T follicular helper cell (primary cell): Measurements from ENCODE around the gene AGMO.

Experiments
- DNase-seq: peaks from one replicate; pipeline ENCODE4 v3.0.0-alpha.2; 2020; ENCODE audit warnings: low read depth

Gene AGMO

DNA sequence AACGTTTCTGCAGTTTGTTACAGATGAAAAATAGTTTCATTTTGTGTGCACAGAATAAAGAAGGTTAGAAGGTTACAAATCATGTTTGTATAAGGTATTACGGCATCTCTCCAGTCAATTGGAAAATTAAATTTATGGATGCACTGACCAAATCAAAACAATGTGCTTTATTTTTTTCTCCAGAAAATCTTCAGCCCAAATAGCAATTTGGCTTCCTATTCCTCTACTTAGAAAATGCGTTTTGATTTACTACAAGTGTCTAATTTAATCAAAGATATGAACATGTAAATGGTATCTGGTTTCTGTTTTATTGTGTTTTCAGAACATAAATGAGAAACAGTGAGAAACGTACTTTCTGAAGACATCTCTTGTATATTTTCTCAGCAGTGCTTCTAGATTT, 63.4 kb downstream of the AGMO start:
- DNase-seq = no peak

DNA sequence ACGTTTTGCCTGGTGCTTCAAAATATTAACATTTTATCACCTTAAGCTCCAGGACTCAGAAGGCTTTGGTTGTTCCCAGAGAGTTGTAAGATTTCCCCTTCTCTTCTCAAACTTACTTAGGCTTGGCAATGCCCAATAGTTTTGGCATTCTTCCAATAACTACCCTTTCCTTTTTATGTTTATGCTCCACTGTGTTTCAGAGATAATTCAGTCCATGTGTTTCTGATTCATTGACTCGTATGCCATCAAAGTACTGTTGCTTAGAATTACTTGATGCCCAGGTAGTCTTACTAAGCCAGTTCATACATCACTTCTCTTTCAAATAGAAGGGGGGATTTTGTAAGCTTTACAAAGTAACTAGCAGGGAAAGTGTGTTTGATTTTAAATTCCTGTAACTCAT, 66.6 kb downstream of the AGMO start:
- DNase-seq = no peak

DNA sequence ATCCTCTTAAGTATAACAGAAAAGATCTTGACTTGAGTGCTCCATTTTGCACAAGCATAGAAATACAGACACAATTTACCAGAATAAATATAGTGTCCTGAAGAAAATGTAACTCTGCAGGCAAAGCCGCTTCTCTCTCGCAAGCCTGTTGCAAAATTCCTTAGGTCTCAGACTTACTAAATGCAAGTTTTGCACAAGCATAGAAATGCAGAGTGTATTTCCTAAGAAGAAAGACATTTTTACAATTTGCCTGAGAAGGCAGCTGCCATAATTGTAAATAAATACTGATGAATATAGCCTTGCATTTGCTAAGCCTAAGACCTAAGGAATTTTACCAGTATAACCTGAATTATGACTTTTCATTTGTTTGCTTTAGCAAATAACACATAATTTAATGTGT, 67.1 kb downstream of the AGMO start:
- no peak for DNase-seq

DNA sequence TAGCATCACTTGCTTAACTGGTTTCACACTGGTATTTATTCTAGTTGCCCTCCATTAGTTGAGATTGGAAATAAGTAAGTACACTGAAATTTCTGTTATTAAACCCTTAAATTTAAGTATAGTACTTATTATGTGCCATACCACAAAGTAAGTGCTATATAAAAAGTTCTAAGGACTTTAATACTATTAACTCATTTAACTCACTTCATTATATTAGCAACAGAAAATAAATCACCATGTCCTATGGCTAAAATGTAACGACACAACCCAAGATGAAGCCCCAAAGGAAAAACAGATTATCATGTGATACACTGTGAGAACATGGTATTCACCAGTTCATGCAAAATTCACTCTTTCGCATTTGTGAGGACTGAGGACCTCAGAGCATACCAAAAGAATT, 70.5 kb downstream of the AGMO start:
- no peak for DNase-seq

DNA sequence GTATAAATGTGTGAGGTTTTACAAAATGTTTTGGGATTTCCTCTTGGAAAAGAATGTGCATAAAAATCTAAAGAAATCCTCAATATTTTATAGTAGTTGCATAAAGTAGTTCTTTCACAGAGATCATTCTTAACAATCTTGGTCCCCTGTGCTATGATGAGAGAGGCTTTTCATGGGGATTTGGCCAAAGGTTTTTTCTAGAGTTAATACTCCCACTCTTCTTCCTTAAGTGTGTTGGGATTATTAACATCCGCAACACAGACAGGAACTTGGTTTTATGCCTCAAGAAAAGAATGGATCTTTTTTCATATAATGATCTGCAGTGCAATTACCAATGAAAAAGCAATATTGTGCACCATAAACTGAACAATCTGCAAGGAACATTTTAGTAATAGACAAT, 71.5 kb downstream of the AGMO start:
- no peak for DNase-seq

DNA sequence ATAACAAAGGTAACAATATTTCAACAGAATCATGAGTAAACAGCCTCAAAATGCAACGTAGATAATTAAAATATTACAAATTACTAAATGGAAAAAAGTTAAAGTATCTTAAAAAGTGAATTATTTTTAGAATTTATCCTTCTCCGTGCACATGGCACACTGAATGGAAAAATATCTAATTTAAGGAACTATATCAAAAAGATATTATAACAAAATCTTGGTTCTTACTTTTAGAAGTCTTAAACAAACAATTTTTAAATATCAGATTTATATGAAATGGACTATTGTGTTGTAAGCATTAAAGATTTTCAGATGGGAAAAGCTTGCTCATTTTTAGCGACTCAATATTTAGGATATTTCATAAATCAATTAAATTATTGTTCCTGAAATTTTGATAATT, 72.0 kb downstream of the AGMO start:
- no peak for DNase-seq

DNA sequence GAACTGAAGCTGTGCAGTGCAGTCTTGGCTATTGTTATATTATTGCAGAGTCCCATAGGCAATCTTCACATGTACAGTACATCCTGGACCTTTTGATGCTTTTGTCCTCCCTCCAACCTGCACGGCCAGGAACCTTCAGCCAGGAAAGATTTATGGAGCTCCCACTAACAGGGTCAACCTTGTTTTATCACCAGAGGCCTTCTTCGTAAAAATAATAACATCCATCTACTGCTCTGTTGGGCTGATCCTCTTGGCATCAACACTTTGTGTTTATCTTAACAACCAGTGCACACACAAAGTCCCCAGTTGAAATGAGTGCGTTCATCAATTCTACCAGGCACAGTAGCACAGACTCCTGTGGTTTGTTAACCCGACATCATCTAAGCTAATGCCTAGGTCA, 72.4 kb downstream of the AGMO start:
- DNase-seq = no peak

DNA sequence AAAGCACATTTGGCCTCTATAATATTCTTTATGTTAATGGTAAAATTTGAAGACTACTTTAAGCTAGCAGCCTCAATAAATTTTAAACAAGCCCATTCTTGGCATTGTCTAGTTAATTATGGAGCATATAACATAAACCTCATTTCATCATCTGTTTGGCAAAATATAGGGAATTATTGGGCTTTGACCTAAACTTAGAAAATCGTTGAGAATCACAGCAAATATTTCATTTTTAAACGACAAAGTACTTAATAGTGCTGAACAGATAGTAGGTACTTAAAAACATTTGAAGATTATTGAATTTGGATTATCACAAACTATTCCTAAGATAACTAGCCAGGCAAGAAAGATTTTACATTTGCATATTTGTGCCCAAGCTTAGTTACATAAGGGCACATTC, 73.4 kb downstream of the AGMO start:
- DNase-seq = no peak

DNA sequence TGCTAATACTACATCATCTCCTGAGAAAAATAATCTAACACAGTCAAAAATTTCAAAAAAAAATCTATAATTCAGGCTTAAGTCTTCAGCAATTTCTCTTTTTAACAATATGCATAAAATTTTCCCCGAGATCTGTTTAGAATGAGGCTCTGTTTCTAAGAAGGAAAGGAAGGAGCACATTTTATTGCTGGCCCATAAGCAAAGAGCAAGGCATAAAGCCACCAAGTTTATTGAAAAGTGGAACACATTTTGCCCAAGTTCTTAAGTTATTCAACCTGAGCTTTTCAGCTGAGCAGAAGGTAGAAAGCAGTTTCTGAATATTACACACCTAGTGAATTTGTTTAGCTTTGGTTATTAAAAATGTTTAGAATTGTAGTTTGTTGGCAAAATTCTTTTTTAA, 73.9 kb downstream of the AGMO start:
- no peak for DNase-seq

DNA sequence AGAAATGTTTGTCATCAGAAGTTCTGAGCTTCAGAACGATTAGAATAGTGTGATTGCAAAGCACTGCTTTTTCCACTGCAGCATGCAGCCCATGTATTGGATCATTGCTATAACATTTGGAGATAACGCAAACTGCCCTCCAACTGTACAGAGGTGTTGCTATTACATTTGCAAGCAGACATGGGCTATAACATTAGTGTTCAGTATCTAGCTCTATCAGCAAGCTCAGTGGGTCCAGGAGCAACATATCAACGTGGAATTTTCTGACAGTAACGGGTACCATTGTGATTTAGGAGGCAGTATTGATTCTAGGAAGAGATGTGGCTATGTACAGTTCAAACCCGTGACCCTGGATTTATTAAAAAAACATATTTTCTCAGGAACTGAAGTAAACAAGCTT, 75.8 kb downstream of the AGMO start:
- no peak for DNase-seq

DNA sequence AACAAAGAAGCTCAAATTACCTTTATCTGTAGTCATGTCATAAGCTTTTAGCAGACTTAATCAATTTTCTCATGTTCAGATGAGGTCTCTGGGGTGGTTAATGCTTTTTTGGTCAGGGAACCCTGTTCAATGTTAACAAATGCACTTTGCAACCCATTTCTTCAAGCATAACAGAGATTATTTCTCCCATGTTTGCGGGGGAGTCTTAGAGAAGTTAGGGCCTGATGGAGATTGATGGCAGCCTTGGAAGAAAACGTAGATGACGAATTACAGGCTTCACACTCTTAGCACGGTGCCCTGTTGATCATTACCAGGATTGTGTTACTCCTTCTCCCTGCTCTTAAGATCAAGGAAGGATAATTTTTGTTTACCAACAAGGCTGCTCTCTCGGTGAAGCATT, 76.4 kb downstream of the AGMO start:
- DNase-seq = no peak

DNA sequence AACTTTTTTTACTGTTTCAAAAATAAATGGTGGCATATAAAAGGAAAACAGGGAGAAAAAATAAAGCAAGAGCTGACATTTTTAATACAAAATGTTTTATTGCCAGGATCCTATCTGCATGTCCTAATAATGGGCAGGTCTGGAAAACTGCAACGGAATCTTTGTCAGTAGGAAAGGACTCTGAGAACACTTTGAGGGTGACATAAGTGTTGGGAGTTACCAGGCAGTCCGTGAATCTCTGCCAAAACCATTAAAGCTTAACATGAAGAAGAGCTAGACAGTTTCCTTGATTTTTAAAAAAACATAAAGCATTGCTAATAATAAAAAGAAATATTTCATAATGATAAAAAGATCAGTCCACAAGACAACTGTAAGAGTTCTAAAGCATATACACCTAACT, 80.7 kb downstream of the AGMO start:
- DNase-seq = no peak

DNA sequence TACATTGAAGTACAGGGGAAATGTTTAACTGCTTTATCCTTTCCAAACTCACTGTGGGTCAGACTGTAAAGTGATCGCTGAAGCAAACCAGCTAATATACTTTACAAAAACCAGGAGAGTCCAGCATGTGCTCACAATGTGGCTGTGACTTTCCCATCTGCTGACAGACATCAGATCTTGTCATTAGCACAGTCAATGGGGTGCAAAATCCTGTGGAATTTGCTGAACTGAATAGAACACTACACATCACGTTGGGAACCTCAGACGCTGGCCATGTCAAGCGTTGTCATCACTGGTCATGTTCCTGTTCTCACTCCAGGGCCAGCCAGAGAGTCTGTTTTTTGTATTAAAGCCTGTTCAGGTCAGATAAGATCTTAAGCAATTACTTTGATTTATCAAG, 83.4 kb downstream of the AGMO start:
- no peak for DNase-seq

DNA sequence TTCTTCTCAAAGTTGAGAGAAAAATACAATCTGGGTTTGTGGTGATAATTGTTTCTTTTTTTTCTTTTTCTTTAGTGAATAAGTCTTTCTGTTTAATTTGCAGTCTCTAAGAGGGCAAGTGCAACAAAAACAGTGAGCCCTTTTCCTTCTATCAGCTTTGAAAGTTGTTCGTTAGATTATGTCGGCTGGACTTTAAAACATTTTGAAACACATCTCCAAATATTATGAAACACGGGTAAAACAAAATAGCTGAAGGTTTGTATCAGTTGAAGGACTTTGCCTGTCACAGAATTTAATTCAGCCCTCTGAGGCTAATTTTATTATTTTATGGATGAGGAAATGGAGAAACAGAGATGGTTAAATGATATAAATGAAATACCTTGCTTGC, 85.3 kb downstream of the AGMO start:
- no peak for DNase-seq

DNA sequence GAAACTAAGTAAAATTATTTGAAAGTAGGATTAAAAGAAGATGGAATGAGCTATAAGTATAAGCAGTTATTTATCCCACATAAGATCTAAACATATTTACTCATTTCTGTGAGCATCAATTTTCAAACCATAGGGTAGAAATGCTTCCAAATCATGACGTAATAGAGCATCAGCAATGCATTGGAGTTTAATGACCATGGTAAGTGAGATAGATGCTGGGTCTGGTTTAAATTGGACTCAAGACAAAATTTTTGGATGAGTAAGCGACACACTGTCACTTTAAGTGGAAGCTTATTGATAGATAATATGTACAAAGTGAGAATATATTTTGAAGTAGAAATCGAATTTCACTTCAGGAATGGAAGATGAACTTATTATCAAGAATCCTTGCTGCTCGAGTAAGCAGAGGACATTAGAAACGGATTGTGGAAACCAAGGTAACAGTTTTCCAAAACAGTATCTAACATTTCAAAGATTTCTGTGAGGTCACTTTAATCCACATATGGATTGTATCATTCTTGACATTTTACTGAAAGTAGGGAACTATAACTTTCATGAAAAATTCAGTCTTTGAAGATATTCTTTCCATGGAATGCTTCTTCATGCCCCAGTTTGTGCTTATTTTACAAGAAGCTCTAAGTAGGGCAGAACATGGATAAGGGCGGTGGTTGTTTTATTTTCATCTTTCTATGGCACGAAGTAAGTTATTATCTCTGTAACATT, 85.8 kb downstream of the AGMO start:
- no peak for DNase-seq

DNA sequence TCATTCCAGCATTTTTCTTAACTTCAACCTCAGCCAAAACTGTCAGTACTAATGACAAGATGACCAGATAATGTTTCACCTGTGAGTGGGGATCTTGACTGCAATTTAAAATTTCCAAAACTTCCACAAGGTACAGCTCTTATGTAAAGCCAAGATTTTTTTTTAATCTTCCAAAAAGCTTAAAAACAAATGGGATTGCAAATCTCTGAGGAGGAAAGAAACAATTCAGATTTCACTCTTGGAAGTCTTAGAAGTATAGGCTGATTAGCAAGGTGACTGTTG, 90.2 kb downstream of the AGMO start:
- DNase-seq = no peak

DNA sequence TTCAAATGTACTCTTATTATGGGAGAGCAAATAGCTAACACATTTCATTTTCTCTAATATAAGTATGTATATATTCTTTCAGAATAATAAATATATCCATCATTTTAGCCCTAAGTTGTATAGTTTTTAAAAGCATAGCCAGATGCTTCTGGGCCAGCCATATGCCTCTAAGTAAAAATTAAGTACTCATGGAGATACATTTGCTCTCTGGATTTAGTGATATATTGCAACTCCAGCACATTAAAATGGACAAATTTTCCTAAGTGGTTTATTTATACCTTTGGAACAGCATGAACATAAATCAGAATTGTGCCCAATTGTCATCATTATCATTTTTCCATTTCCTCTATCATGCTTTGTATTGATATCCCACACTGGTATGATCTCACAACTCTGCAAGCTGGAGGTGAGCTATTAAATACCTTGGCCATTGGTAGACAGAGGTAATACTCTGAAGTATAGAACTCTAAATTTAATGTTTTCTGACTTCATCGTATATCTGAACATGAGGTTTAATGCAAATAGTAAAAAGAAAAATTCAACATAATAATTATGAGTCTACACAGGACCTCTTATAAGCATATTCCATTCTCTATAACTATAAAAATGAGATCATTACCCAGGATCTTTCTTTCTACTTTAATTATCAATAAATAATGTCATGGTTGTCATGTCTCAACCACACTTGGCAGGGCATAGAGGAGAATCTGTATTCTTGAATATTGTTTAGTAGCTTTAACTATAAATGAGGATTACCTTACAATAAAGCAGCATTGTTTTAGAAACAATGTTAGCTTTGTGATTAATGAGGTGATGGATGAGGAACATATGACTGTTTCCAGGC, 90.8 kb downstream of the AGMO start:
- no peak for DNase-seq

DNA sequence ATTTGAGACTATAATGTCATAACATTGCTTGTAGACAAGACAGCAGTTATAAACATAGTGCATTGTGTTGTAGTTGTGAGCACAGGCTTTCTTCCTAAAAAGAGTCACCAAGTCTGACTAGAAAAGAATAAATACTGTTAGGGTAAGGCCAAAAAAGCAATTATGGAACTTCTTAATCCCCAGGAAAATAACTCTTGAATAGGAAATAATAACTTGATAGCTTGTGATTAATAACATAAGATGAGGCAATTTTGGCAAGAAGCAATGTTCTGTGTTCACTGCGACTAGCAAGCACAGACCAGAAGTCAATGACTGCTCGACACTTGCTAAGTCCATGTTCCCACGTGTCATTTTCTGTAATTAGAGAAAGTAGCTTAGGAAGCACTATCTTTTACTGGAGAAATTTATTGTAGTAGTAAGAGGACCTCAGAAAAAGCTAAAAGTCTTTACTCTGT, 97.1 kb downstream of the AGMO start:
- no peak for DNase-seq

DNA sequence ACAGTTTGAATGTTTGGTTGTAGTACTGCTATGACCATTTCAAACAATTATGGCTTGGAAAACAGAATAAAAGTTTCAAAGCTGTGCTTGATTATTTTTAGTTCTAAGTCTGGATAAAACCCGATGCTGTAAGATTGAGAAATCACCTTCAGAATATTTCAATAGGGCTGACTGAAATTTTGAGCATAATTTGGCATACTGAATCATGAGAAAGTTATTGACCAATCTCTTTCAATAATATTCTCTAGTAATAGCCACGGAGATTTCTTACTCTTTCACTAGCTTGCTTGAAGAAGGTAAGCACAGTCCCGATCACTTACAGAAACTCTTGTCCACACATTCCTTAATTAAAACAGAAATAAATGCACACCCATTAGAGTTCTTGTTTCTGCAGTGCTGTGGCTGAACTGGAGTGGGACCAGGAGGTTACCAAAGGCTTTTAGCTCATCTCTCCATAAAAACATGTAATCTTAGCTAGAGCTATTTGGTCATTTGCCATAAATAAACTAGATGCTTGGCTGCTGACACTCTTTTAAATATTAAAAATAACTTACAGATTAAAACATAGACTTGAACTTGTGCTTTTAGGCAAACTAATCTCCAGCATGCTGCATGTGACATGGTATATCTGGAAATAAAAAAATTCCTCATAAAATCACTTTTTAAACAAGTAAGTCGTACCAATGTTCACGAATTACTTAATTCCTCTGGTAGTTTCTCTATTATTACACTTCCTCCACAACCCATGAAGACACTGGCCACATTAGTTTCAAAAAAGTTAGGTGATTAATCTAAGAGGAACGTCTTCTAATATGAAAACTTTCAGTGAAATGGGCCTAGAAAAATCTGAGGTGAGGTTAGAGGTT, 97.8 kb downstream of the AGMO start:
- no peak for DNase-seq

DNA sequence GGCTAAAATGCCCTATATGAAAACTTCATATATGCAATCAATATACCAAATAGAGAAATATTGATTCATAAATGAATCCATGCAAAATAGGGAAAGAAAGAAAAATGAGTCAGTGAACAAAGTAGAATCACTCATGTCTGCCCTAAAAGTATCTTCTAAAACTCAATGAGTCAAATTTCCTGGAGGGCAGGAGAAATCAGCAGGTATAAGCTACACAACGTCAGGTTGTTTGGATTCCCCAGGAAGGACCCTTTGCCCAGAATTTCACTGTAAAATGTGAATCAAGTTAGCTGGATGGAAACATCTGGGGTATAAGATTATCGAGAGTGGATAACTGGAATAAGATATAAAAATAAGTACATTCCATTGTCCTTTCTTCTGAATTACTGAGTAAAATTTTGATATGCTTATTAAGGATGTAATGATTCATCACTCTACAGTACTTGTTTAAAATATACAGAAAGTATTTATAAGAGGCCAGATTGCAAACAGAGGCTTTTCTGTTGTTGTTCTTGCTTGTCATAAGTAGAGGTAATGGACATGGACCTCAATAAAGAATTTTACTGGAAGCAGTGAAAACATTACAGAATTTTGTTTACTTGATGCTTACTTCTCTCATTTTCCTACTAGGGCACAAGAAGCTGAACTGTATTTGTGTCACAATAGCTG, 99.0 kb downstream of the AGMO start:
- no peak for DNase-seq

DNA sequence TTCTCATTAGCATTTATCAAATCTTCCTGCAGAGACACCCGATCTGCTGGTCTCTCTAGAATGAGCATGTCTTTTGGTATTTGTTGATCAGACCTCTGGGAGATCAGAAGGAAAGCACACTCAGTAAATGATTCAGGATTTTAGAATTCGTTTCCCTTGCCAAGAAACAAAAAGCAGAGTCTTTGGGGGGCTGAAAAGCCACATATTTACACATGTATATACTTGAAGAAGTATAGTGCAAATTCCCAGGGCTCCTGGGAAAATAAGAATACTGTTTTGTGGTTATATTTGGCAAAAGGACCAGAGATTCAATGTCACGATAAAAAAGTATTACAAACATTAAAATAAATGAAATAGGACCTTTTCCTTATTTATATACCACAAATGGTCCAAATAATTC, 100.2 kb downstream of the AGMO start:
- no peak for DNase-seq

DNA sequence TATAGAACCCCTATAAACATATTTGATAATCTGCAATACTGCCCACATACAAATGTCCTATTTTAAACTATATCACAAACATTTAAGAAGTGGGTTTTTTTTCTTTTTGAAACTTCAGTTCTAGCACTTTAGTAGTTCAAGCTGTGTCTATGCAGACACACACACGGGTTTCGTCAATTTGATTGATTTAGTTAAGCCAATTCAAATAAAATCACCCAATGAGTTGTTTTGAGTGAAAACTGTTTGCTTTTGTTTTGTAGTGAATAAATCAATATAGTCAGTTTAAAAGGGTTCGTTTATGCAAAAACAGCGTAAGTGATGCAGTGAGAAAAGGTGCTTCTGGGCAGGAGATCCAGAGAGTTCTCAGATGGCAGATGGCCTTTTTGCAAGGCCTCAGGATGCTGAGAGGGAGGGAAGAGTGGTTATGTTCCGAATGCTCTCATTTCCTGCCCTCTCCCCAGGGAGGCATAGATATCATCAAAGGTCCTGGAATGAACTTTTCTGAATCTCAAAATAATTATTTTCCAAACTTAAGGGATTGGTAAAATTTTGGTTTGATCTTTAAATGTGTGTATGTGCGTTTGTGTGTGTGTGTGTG, 102.7 kb downstream of the AGMO start:
- no peak for DNase-seq
